ENCODE results near the gene RTKN. TPM values are rescaled to one million over a fixed set of nuclear protein-coding genes. Genes with fewer than 3 reads are reported as not detected.

RTKN gene
- total and polyA plus RNA-seq, 10 of the 15 experiments (the other 5 are each of a cell fraction or from before 2014, with no cell fraction given) = 0.50 to 12.3 (median 5.4) TPM

DNA sequence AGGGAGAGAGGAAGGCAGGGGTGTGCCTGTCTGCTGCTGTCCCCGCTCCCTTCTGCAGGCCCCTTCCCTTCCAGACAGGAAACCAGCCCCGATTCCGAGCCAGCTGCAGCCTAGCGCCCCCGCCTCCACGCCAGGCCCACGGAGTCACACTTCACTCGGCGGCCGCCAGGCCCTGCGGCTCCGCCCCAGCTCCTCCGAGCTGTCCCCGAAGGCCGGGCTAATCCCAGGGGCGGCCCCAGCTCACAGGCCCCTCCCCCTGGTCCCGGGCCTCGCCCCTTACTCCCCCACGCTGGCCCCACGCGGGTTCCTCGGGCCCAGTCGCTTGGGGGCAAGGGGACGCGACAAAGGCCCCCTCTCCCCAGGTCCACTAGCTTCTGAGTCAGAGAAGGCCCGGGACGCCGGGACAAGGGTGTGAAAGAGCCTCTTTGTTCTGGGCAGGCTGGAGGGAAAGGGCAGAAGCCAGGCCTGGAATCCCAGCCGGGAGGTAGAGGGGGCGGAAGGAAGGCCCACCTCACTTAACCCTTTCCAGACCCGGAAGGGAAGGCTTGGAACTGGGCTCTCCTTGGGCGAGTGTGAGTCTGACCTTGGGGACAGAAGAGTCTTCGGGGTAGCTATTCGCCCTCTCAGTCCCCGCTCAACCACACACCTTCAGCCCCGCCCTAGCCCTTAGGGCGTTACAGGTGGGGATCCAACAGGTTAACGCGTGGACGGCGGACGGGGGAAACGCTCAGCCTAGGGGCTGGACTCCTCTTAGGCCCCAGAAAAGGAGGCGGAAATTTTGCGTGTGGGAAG is 1.2 kb downstream of the RTKN start (continued):
- TF ChIP-seq PAX5 (IDR thresholded peaks at IDR 0.05; ENCODE audit: borderline replicate concordance, low read depth, low read length) (peak; percentile 67; the same call in 1 of the 2 replicates), NBN (IDR thresholded peaks at IDR 0.05) (peak; percentile 63; the same call in 1 of the 2 replicates), TCF7 (IDR thresholded peaks at IDR 0.05; ENCODE audit: borderline replicate concordance) (no peak), SMC3 (IDR thresholded peaks at IDR 0.05; ENCODE audit: borderline replicate concordance, low read length) (no peak), RCOR1 (conservative IDR thresholded peaks at IDR 0.05; ENCODE audit: low read depth, low read length) (no peak), CBFB (IDR thresholded peaks at IDR 0.05; ENCODE audit: low read depth) (no peak), POLR2A (IDR thresholded peaks at IDR 0.05; ENCODE audit: low read depth, low read length) (peak; percentile 77), MEF2B (IDR thresholded peaks at IDR 0.05; ENCODE audit: partially characterized antibody, poor library complexity, severe bottlenecking) (peak; percentile 56), BHLHE40 (IDR thresholded peaks at IDR 0.05; ENCODE audit: borderline replicate concordance in 1 of 2, low read depth in 2 of 2, low read length in 1 of 2) (peak; percentile 27 to 86; a peak in 3 of 4 replicates), PML (IDR thresholded peaks at IDR 0.05; ENCODE audit: low read length) (no peak), NFYA (IDR thresholded peaks at IDR 0.05; ENCODE audit: borderline replicate concordance, low read depth, low read length) (no peak), IKZF1 (conservative IDR thresholded peaks at IDR 0.05) (peak; percentile 80; the same call in 1 of the 2 replicates), SREBF1 (IDR thresholded peaks at IDR 0.05; ENCODE audit: low read length) (no peak), NR2C1 (IDR thresholded peaks at IDR 0.05) (no peak), SUZ12 (IDR thresholded peaks at IDR 0.05; ENCODE audit: unreplicated experiment) (no peak), RAD51 (IDR thresholded peaks at IDR 0.05) (no peak), POLR2AphosphoS2 (IDR thresholded peaks at IDR 0.05; ENCODE audit: low read depth, low read length) (peak; percentile 44; the same call in 1 of the 2 replicates), ZNF217 (IDR thresholded peaks at IDR 0.05) (no peak)
- TF ChIP-seq, protein P1, sequence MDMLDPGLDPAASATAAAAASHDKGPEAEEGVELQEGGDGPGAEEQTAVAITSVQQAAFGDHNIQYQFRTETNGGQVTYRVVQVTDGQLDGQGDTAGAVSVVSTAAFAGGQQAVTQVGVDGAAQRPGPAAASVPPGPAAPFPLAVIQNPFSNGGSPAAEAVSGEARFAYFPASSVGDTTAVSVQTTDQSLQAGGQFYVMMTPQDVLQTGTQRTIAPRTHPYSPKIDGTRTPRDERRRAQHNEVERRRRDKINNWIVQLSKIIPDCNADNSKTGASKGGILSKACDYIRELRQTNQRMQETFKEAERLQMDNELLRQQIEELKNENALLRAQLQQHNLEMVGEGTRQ (IDR thresholded peaks at IDR 0.05; ENCODE audit: borderline replicate concordance, low read depth, low read length) = no peak
- TF ChIP-seq, protein P2, sequence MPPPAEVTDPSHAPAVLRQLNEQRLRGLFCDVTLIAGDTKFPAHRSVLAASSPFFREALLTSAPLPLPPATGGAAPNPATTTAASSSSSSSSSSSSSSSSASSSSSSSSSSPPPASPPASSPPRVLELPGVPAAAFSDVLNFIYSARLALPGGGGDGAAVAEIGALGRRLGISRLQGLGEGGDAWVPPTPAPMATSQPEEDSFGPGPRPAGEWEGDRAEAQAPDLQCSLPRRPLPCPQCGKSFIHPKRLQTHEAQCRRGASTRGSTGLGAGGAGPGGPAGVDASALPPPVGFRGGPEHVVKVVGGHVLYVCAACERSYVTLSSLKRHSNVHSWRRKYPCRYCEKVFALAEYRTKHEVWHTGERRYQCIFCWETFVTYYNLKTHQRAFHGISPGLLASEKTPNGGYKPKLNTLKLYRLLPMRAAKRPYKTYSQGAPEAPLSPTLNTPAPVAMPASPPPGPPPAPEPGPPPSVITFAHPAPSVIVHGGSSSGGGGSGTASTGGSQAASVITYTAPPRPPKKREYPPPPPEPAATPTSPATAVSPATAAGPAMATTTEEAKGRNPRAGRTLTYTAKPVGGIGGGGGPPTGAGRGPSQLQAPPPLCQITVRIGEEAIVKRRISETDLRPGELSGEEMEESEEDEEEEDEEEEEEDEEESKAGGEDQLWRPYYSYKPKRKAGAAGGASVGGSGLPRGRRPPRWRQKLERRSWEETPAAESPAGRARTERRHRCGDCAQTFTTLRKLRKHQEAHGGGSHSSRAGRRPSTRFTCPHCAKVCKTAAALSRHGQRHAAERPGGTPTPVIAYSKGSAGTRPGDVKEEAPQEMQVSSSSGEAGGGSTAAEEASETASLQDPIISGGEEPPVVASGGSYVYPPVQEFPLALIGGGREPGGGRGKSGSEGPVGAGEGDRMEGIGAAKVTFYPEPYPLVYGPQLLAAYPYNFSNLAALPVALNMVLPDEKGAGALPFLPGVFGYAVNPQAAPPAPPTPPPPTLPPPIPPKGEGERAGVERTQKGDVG (CRISPR knock-in tag; IDR thresholded peaks at IDR 0.05) = no peak
- TF ChIP-seq, protein P3, sequence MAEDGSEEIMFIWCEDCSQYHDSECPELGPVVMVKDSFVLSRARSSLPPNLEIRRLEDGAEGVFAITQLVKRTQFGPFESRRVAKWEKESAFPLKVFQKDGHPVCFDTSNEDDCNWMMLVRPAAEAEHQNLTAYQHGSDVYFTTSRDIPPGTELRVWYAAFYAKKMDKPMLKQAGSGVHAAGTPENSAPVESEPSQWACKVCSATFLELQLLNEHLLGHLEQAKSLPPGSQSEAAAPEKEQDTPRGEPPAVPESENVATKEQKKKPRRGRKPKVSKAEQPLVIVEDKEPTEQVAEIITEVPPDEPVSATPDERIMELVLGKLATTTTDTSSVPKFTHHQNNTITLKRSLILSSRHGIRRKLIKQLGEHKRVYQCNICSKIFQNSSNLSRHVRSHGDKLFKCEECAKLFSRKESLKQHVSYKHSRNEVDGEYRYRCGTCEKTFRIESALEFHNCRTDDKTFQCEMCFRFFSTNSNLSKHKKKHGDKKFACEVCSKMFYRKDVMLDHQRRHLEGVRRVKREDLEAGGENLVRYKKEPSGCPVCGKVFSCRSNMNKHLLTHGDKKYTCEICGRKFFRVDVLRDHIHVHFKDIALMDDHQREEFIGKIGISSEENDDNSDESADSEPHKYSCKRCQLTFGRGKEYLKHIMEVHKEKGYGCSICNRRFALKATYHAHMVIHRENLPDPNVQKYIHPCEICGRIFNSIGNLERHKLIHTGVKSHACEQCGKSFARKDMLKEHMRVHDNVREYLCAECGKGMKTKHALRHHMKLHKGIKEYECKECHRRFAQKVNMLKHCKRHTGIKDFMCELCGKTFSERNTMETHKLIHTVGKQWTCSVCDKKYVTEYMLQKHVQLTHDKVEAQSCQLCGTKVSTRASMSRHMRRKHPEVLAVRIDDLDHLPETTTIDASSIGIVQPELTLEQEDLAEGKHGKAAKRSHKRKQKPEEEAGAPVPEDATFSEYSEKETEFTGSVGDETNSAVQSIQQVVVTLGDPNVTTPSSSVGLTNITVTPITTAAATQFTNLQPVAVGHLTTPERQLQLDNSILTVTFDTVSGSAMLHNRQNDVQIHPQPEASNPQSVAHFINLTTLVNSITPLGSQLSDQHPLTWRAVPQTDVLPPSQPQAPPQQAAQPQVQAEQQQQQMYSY (CRISPR knock-in tag; IDR thresholded peaks at IDR 0.05) = no peak
- TF ChIP-seq, protein P4, sequence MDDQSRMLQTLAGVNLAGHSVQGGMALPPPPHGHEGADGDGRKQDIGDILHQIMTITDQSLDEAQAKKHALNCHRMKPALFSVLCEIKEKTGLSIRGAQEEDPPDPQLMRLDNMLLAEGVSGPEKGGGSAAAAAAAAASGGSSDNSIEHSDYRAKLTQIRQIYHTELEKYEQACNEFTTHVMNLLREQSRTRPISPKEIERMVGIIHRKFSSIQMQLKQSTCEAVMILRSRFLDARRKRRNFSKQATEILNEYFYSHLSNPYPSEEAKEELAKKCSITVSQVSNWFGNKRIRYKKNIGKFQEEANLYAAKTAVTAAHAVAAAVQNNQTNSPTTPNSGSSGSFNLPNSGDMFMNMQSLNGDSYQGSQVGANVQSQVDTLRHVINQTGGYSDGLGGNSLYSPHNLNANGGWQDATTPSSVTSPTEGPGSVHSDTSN (IDR thresholded peaks at IDR 0.05; ENCODE audit: insufficient replicate concordance, low read depth, low read length) = no peak
